ENCODE data around the gene CABP4. TPM values are rescaled to one million over a fixed set of nuclear protein-coding genes. Genes with fewer than 3 reads are reported as not detected.

The CABP4 gene
- total and polyA plus RNA-seq, 2 donors (not counting 1 experiment from before 2014, with no cell fraction given) = 3.2 to 5.2 TPM

DNA sequence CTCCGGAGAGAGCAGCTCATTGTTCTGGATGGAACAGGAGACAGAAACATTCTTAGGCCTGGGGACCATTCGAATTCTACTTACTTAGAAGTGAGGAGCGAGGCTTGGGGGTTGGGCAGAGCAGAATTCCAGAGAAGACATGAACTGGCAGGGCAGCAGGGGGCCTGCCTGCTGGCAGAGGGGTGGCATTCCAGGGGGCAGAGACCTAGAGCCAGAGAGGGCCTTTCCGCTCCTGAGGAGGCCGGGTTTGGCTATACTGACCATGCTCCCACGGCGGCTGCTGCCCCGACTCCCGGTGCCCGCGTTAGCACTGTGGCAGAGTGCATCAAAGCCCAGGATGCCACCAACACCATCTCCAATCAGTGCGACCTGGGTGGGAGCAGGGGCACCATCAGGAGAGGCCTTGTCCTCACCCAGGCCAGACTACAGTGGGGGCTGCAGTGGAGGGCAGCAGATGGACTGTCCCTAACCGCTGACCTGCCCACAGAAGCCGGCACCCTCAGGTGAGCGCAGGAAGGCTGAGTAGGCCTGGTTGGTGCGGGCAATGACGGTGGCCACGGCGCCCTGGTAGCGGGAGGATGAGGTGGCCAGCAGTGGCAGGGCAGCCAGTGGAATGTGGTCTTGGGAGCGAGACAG lies 42.6 kb downstream of the CABP4 start:
- Histone ChIP-seq H3K36me3 (replicated peaks in 1 of 2; ENCODE audit: control extremely low read depth in 1 of 2, control insufficient read depth in 1 of 2, extremely low read depth in 1 of 2, insufficient read depth in 2 of 2, low read length in 1 of 2) (peaks cover 0 to 83% of the 10 kb centered on the region in 2 experiments), H3K79me2 (ENCODE audit: control insufficient read depth, insufficient read depth, low read length) (peaks cover 19% of the 10 kb centered on the region), H3K4me3 (ENCODE audit: control extremely low read depth in 1 of 5, extremely low read depth in 1 of 5, insufficient read depth in 1 of 5, low read depth in 2 of 5, low read length in 4 of 5) (no peak overlapping the region), H3K4me2 (replicated peaks; ENCODE audit: low read depth, low read length, poor library complexity, severe bottlenecking) (no peak overlapping the region), H4K20me1 (ENCODE audit: control insufficient read depth, insufficient read depth, low read length, poor library complexity, severe bottlenecking) (peaks cover 45% of the 10 kb centered on the region), H3K9ac (ENCODE audit: low read length) (no peak overlapping the region), H3K27ac (ENCODE audit: low read length in 2 of 2) (no peak overlapping the region), H2AFZ (ENCODE audit: insufficient read depth, low read depth, low read length, poor library complexity, severe bottlenecking) (no peak overlapping the region), H3K27me3 (replicated peaks in 1 of 4; ENCODE audit: control extremely low read depth in 1 of 4, control insufficient read depth in 3 of 4, insufficient read depth in 4 of 4, low read length in 3 of 4) (no peaks in the 10 kb centered on the region), H3K9me3 (ENCODE audit: control extremely low read depth in 1 of 3, control insufficient read depth in 2 of 3, insufficient read depth in 1 of 3, low read length in 2 of 3) (no peaks in the 10 kb centered on the region), H3K4me1 (ENCODE audit: control insufficient read depth in 2 of 2, insufficient read depth in 2 of 2, low read length in 2 of 2) (peaks cover 0 to 1% of the 10 kb centered on the region in 2 donors)
- DNase-seq (no peak), ATAC-seq (ENCODE audit: low read depth) (no peak)
- 96% methylated on average over 19 of the region's 21 CpGs for WGBS (ENCODE audit: insufficient coverage)
- Mint-ChIP-seq H3K27ac (no peak overlapping the region), H3K4me3 (no peak overlapping the region), H3K9me3 (ENCODE audit: insufficient read depth) (no peaks in the 10 kb centered on the region), H3K27me3 (no peaks in the 10 kb centered on the region), H3K4me1 (peaks cover 4% of the 10 kb centered on the region)
- POLR2A ChIA-PET = no interaction called here
- TF ChIP-seq, protein P1, sequence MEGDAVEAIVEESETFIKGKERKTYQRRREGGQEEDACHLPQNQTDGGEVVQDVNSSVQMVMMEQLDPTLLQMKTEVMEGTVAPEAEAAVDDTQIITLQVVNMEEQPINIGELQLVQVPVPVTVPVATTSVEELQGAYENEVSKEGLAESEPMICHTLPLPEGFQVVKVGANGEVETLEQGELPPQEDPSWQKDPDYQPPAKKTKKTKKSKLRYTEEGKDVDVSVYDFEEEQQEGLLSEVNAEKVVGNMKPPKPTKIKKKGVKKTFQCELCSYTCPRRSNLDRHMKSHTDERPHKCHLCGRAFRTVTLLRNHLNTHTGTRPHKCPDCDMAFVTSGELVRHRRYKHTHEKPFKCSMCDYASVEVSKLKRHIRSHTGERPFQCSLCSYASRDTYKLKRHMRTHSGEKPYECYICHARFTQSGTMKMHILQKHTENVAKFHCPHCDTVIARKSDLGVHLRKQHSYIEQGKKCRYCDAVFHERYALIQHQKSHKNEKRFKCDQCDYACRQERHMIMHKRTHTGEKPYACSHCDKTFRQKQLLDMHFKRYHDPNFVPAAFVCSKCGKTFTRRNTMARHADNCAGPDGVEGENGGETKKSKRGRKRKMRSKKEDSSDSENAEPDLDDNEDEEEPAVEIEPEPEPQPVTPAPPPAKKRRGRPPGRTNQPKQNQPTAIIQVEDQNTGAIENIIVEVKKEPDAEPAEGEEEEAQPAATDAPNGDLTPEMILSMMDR (IDR thresholded peaks at IDR 0.05) = no peak
- TF ChIP-seq EZH2 (IDR thresholded peaks at IDR 0.05; ENCODE audit: borderline replicate concordance, insufficient read depth, low read depth, low read length, poor library complexity, severe bottlenecking) = no peak
- intact Hi-C loops (cut with micrococcal nuclease) = no loop called here
- CTCF ChIA-PET = no interaction called here

DNA sequence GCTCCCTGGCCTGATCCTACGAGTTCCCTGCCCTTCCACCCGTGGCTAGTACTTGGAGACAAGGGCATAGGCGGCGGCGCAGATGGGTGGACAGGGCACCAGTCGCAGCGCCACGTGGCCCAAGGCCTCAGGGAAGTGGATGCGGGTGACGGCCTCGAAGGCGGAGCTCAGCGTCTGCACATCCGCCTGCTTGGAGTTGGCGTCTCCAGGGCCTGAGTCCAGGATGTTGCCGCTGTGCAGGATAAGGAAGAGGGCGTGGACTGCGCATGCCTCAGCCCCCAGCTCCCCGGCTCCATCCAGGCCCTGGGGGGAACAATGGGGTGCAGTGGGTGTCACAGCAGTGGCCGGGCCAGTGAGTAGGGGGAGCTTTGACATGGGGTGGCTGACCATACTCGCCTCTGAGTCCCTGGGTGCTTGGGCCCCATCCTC lies 43.4 kb downstream of the CABP4 start:
- Histone ChIP-seq H3K4me2 (replicated peaks; ENCODE audit: low read depth, low read length, poor library complexity, severe bottlenecking) (no peak overlapping the region), H3K27me3 (replicated peaks in 1 of 4; ENCODE audit: control extremely low read depth in 1 of 4, control insufficient read depth in 3 of 4, insufficient read depth in 4 of 4, low read length in 3 of 4) (no peaks in the 10 kb centered on the region), H3K4me3 (ENCODE audit: control extremely low read depth in 1 of 5, extremely low read depth in 1 of 5, insufficient read depth in 1 of 5, low read depth in 2 of 5, low read length in 4 of 5) (no peak overlapping the region), H2AFZ (ENCODE audit: insufficient read depth, low read depth, low read length, poor library complexity, severe bottlenecking) (no peak overlapping the region), H3K9ac (ENCODE audit: low read length) (no peak overlapping the region), H3K79me2 (ENCODE audit: control insufficient read depth, insufficient read depth, low read length) (peaks cover 27% of the 10 kb centered on the region), H3K36me3 (replicated peaks in 1 of 2; ENCODE audit: control extremely low read depth in 1 of 2, control insufficient read depth in 1 of 2, extremely low read depth in 1 of 2, insufficient read depth in 2 of 2, low read length in 1 of 2) (peaks cover 0 to 83% of the 10 kb centered on the region in 2 experiments), H3K9me3 (ENCODE audit: control extremely low read depth in 1 of 3, control insufficient read depth in 2 of 3, insufficient read depth in 1 of 3, low read length in 2 of 3) (no peaks in the 10 kb centered on the region), H3K27ac (ENCODE audit: low read length in 2 of 2) (no peak overlapping the region), H3K4me1 (ENCODE audit: control insufficient read depth in 2 of 2, insufficient read depth in 2 of 2, low read length in 2 of 2) (peaks cover 6 to 8% of the 10 kb centered on the region in 2 donors), H4K20me1 (ENCODE audit: control insufficient read depth, insufficient read depth, low read length, poor library complexity, severe bottlenecking) (peaks cover 45% of the 10 kb centered on the region)
- ATAC-seq (ENCODE audit: low read depth) (no peak), DNase-seq (no peak)
- TF ChIP-seq, protein P1 (IDR thresholded peaks at IDR 0.05) = no peak
- no peak for TF ChIP-seq EZH2 (IDR thresholded peaks at IDR 0.05; ENCODE audit: borderline replicate concordance, insufficient read depth, low read depth, low read length, poor library complexity, severe bottlenecking)
- peaks cover 10% of the 10 kb centered on the region for H3K4me1 Mint-ChIP-seq
- intact Hi-C loops (cut with micrococcal nuclease) = no loop called here
- no peak overlapping the region for H3K27ac Mint-ChIP-seq
- no peak overlapping the region for H3K4me3 Mint-ChIP-seq
- ChIA-PET POLR2A (no interaction called here), CTCF (no interaction called here)
- H3K27me3 Mint-ChIP-seq = no peaks in the 10 kb centered on the region
- no peaks in the 10 kb centered on the region for H3K9me3 Mint-ChIP-seq (ENCODE audit: insufficient read depth)
- WGBS (ENCODE audit: insufficient coverage) = 97% methylated on average over 21 of the region's 21 CpGs

Measured in B cell (primary cell).